ENCODE results near the gene PCDHA1.
"Not testable (repeated sequence)": the region's sequence is repeated elsewhere in the genome, so short reads cannot be mapped to it uniquely, and the experiment has no call there.

Gene PCDHA1

DNA sequence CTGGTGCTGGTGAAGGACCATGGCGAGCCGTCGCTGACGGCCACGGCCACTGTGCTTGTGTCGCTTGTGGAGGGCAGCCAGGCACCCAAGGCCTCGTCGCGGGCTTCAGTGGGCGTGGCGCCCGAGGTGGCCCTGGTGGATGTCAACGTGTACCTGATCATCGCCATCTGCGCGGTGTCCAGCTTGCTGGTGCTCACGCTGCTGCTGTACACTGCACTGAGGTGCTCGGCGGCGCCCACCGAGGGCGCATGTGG is 72.0 kb downstream of the PCDHA1 start:
- H3K27ac Mint-ChIP-seq: no peak overlapping the region
- no peak overlapping the region for H3K4me3 Mint-ChIP-seq
- no peaks in the 10 kb centered on the region for H3K4me1 Mint-ChIP-seq (ENCODE audit: low read depth)
- peaks cover 53% of the 10 kb centered on the region for H3K9me3 Mint-ChIP-seq
- H3K27me3 Mint-ChIP-seq (ENCODE audit: low read depth): no peaks in the 10 kb centered on the region
- peaks cover 2% of the 10 kb centered on the region for H3K36me3 Mint-ChIP-seq (ENCODE audit: low read depth)

DNA sequence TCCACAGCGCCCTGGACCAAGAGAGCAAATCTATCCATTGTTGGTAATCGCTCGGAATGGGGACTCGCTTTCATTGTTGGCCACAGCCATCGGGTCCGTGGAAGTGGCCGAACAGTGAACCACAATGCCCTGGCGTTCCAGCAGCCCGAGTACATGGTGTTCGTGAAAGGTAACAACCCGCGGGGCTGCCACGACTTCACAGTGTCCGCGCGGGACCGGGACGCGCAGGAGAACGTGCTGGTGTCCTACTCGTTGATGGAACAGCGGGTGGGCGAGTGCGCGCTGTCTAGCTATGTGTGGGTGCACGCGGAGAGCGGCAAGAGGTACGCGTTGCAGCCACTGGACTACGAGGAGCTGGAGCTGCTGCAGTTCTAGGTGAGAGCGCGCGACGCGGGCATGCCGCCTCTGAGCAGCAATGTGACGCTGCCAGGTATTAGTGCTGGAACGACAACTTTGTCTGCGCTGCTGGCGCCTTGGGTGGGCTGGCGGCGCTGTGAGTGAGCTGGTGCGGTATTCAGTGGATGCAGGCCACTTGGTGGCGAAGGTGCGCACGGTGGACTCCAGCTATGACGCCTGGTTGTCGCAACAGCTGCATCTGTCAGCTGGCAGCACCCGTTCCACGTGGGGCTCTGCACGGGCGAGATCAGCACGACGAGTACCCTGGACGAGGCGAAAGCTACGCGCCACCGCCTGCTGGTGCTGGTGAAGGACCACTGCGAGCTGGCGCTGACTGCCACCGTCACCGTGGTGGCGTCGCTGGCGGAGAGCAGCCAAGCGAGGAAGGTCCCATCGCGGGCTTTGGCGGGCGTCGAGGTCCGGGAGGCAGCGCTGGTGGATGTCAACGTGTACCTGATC is 76.7 kb downstream of the PCDHA1 start:
- peaks cover 29% of the 10 kb centered on the region for H3K9me3 Mint-ChIP-seq
- no peaks in the 10 kb centered on the region for H3K27me3 Mint-ChIP-seq (ENCODE audit: low read depth)
- H3K27ac Mint-ChIP-seq: no peak overlapping the region
- no peaks in the 10 kb centered on the region for H3K4me1 Mint-ChIP-seq (ENCODE audit: low read depth)
- H3K36me3 Mint-ChIP-seq (ENCODE audit: low read depth): no peaks in the 10 kb centered on the region
- no peak overlapping the region for H3K4me3 Mint-ChIP-seq

DNA sequence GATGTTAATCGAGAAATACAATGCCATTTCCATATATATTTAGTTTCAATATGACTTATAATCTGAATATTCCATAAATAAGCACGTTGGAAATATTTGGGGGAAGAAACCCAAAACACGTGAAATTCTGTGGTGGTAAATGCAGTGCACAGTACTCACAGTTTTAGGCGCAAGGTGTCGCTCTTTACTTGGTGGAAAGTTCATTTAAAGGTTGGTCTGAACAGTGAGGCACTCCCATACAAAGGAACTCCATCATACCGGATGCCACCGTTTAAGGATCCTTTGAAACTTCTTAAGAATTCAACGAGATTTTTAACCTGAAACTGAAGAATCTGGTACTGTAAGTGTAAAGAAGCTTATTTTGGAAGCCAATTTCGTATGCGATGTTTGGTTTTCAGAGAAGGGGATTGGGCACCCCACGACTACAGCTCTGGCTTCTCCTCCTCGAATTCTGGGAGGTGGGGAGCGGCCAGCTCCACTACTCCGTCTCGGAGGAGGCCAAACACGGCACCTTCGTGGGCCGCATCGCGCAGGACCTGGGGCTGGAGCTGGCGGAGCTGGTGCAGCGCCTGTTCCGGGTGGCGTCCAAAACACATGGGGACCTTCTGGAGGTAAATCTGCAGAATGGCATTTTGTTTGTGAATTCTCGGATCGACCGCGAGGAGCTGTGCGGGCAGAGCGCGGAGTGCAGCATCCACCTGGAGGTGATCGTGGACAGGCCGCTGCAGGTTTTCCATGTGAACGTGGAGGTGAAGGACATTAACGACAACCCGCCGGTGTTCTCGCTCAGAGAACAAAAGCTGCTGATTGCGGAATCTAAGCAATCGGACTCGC is 83.0 kb downstream of the PCDHA1 start, which contains the start of gene PCDHA11:
TSS of gene PCDHA11 (plus strand) at position 237 of the 834 bp plus-strand sequence. CDS start at position 384, 147 bp downstream.
- peaks cover 21% of the 10 kb centered on the region for H3K9me3 Mint-ChIP-seq
- H3K27me3 Mint-ChIP-seq (ENCODE audit: low read depth): no peaks in the 10 kb centered on the region
- no peak within 1 kb of the TSS for H3K27ac Mint-ChIP-seq
- no peak within 1 kb of the TSS for H3K4me3 Mint-ChIP-seq
- no peaks in the 10 kb centered on the region for H3K4me1 Mint-ChIP-seq (ENCODE audit: low read depth)
- no peaks in the 10 kb centered on the region for H3K36me3 Mint-ChIP-seq (ENCODE audit: low read depth)

DNA sequence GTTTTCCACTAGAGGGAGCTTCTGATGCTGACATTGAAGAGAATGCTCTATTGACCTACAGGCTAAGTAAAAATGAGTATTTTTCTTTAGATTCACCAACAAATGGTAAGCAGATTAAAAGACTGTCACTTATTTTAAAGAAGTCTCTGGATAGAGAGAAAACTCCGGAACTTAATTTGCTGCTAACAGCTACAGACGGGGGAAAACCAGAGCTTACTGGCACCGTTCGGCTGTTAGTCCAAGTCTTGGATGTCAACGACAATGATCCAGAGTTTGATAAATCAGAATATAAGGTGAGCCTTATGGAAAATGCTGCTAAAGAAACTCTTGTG is 83.6 kb downstream of the PCDHA1 start:
- no peak overlapping the region for H3K4me3 Mint-ChIP-seq
- H3K9me3 Mint-ChIP-seq: peaks cover 22% of the 10 kb centered on the region
- H3K4me1 Mint-ChIP-seq (ENCODE audit: low read depth): no peaks in the 10 kb centered on the region
- H3K36me3 Mint-ChIP-seq (ENCODE audit: low read depth): peaks cover 1% of the 10 kb centered on the region
- H3K27ac Mint-ChIP-seq: no peak overlapping the region
- H3K27me3 Mint-ChIP-seq (ENCODE audit: low read depth): no peaks in the 10 kb centered on the region

DNA sequence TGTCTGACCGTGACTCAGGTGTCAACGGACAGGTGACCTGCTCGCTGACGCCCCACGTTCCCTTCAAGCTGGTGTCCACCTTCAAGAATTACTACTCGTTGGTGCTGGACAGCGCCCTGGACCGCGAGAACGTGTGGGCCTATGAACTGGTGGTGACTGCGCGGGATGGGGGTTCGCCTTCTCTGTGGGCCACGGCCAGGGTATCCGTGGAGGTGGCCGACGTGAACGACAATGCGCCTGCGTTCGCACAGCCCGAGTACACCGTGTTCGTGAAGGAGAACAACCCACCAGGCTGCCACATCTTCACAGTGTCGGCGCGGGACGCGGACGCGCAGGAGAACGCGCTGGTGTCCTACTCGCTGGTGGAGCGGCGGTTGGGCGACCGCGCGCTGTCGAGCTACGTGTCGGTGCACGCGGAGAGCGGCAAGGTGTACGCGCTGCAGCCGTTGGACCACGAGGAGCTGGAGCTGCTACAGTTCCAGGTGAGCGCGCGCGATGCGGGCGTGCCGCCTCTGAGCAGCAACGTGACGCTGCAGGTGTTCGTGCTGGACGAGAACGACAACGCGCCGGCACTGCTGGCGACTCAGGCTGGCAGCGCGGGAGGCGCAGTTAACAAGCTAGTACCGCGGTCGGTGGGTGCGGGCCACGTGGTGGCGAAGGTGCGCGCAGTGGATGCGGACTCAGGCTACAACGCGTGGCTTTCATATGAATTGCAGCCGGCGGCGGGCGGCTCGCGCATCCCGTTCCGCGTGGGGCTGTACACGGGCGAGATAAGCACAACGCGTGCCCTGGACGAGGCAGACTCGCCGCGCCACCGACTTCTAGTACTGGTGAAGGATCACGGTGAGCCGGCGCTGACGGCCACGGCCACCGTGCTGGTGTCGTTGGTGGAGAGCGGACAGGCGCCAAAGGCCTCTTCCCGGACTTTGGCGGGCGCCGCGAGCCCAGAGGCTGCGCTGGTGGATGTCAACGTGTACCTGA is 84.6 kb downstream of the PCDHA1 start:
- H3K9me3 Mint-ChIP-seq: peaks cover 22% of the 10 kb centered on the region
- H3K36me3 Mint-ChIP-seq (ENCODE audit: low read depth): peaks cover 1% of the 10 kb centered on the region
- H3K4me3 Mint-ChIP-seq: no peak overlapping the region
- H3K27ac Mint-ChIP-seq: no peak overlapping the region
- H3K27me3 Mint-ChIP-seq (ENCODE audit: low read depth): no peaks in the 10 kb centered on the region
- H3K4me1 Mint-ChIP-seq (ENCODE audit: low read depth): no peaks in the 10 kb centered on the region

DNA sequence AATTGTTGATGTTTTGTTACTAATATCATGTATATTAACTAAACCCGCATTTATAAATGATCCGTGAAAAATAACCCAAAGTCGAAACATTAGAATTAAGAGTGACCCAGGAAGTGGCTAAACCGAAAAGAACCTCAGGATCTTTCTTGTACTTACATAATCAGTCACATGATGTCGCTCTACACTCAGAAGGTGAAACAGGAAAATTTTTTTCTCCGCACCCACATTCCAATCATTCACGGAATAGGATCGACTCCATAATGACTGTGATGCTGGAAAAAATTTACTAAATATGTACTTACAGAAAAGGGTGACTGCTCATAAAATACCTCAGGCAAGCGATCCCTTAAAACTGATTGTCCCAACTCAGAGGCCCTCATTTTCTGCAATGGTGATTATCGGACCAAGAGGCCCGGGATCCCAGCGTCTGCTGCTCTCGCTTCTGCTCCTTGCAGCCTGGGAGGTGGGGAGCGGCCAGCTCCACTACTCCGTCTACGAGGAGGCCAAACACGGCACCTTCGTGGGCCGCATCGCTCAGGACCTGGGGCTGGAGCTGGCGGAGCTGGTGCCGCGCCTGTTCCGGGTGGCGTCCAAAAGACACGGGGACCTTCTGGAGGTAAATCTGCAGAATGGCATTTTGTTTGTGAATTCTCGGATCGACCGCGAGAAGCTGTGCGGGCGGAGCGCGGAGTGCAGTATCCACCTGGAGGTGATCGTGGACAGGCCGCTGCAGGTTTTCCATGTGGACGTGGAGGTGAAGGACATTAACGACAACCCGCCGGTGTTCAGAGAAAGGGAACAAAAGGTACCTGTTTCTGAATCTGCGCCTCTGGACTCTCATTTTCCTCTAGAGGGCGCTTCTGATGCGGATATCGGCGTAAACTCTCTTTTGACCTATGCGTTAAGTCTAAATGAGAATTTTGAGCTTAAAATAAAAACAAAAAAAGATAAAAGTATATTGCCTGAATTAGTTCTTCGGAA is 89.4 kb downstream of the PCDHA1 start, which contains the start of gene PCDHA12:
TSS of gene PCDHA12 (plus strand) at position 224 of the 981 bp plus-strand sequence. CDS start at position 389, 165 bp downstream.
- no peak within 1 kb of the TSS for H3K27ac Mint-ChIP-seq
- peaks cover 1% of the 10 kb centered on the region for H3K36me3 Mint-ChIP-seq (ENCODE audit: low read depth)
- no peaks in the 10 kb centered on the region for H3K27me3 Mint-ChIP-seq (ENCODE audit: low read depth)
- H3K4me3 Mint-ChIP-seq: no peak within 1 kb of the TSS
- H3K4me1 Mint-ChIP-seq (ENCODE audit: low read depth): no peaks in the 10 kb centered on the region
- H3K9me3 Mint-ChIP-seq: peaks cover 22% of the 10 kb centered on the region

DNA sequence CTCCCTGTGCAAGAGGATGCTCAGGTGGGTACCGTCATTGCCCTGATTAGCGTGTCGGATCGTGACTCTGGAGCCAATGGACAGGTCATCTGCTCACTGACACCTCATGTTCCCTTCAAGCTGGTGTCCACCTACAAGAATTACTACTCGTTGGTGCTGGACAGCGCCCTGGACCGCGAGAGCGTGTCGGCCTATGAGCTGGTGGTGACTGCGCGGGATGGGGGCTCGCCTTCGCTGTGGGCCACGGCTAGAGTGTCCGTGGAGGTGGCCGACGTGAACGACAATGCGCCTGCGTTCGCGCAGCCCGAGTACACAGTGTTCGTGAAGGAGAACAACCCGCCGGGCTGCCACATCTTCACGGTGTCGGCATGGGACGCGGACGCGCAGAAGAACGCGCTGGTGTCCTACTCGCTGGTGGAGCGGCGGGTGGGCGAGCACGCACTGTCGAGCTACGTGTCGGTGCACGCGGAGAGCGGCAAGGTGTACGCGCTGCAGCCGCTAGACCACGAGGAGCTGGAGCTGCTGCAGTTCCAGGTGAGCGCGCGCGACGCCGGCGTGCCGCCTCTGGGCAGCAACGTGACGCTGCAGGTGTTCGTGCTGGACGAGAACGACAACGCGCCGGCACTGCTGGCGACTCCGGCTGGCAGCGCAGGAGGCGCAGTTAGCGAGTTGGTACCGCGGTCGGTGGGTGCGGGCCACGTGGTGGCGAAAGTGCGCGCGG is 90.8 kb downstream of the PCDHA1 start:
- H3K9me3 Mint-ChIP-seq: peaks cover 33% of the 10 kb centered on the region

DNA sequence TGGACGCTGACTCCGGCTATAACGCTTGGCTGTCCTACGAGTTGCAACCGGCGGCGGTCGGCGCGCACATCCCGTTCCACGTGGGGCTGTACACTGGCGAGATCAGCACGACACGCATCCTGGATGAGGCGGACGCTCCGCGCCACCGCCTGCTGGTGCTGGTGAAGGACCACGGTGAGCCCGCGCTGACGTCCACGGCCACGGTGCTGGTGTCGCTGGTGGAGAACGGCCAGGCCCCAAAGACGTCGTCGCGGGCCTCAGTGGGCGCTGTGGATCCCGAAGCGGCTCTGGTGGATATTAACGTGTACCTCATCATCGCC is 91.3 kb downstream of the PCDHA1 start:
- no peak overlapping the region for H3K4me3 Mint-ChIP-seq
- peaks cover 1% of the 10 kb centered on the region for H3K36me3 Mint-ChIP-seq (ENCODE audit: low read depth)
- H3K9me3 Mint-ChIP-seq: peaks cover 30% of the 10 kb centered on the region
- H3K27me3 Mint-ChIP-seq (ENCODE audit: low read depth): no peaks in the 10 kb centered on the region
- no peaks in the 10 kb centered on the region for H3K4me1 Mint-ChIP-seq (ENCODE audit: low read depth)
- no peak overlapping the region for H3K27ac Mint-ChIP-seq

More for the DNA sequence above, 90.8 kb downstream of the PCDHA1 start:
- not testable (repeated sequence) for H3K27ac Mint-ChIP-seq; H3K4me3 Mint-ChIP-seq; H3K36me3 Mint-ChIP-seq (ENCODE audit: low read depth); H3K27me3 Mint-ChIP-seq (ENCODE audit: low read depth); H3K4me1 Mint-ChIP-seq (ENCODE audit: low read depth)

DNA sequence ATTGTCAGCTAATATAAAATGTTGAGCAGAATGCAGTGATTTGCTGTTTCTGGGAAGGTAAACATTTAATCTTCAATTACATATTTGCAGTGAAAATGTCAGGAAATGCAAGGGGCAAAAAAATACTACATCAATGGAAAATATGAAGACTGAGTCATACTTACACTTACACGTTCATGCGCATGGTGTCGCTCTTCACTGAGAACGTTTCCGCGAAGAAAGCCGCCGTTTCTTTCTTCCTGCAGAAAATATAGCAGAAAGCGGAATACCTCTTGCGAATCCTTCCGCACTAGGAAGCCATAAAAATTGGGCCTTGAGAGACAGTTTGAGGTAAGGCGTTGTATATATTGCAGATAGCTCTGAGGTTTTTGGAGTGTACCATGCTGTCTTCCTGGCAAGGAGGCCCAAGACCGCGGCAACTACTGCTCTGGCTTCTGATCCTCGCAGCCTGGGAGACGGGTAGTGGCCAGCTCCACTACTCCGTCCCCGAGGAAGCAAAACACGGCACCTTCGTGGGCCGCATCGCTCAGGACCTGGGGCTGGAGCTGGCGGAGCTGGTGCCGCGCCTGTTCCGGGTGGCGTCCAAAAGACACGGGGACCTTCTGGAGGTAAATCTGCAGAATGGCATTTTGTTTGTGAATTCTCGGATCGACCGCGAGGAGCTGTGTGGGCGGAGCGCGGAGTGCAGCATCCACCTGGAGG is 96.1 kb downstream of the PCDHA1 start, which contains the start of gene PCDHA13:
TSS of gene PCDHA13 (plus strand) at position 236 of the 702 bp plus-strand sequence. CDS start at position 381, 145 bp downstream.
- Mint-ChIP-seq H3K9me3 (peaks cover 22% of the 10 kb centered on the region), H3K4me1 (ENCODE audit: low read depth) (no peaks in the 10 kb centered on the region), H3K36me3 (ENCODE audit: low read depth) (peaks cover 1% of the 10 kb centered on the region), H3K4me3 (no peak within 1 kb of the TSS), H3K27ac (peak within 1 kb of the TSS; percentile 42), H3K27me3 (ENCODE audit: low read depth) (no peaks in the 10 kb centered on the region)

DNA sequence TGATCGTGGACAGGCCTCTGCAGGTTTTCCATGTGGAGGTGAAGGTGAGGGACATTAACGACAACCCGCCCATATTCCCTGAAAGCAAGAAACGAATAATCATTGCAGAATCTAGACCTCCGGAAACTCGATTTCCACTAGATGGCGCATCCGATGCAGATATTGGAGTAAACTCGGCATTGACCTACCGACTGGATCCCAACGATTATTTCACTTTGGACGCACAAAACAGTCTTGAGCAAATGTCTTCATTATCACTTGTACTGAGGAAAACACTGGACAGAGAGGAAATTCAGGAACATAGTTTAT is 96.6 kb downstream of the PCDHA1 start:
- H3K36me3 Mint-ChIP-seq (ENCODE audit: low read depth): peaks cover 1% of the 10 kb centered on the region
- H3K9me3 Mint-ChIP-seq: peaks cover 25% of the 10 kb centered on the region
- no peaks in the 10 kb centered on the region for H3K4me1 Mint-ChIP-seq (ENCODE audit: low read depth)
- no peak overlapping the region for H3K4me3 Mint-ChIP-seq
- H3K27me3 Mint-ChIP-seq (ENCODE audit: low read depth): no peaks in the 10 kb centered on the region
- peak overlapping the region; percentile 42 for H3K27ac Mint-ChIP-seq

DNA sequence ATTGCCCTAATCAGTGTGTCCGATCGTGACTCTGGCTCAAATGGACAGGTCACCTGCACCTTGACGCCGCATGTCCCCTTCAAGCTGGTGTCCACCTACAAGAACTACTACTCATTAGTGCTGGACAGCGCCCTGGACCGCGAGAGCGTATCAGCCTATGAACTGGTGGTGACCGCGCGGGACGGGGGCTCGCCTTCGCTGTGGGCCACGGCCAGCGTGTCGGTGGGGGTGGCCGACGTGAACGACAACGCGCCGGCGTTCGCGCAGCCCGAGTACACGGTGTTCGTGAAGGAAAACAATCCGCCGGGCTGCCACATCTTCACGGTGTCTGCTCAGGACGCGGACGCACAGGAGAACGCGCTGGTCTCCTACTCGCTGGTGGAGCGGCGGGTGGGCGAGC is 97.4 kb downstream of the PCDHA1 start:
- H3K27ac Mint-ChIP-seq: no peak overlapping the region
- peaks cover 25% of the 10 kb centered on the region for H3K9me3 Mint-ChIP-seq
- no peaks in the 10 kb centered on the region for H3K4me1 Mint-ChIP-seq (ENCODE audit: low read depth)
- peaks cover 1% of the 10 kb centered on the region for H3K36me3 Mint-ChIP-seq (ENCODE audit: low read depth)
- no peaks in the 10 kb centered on the region for H3K27me3 Mint-ChIP-seq (ENCODE audit: low read depth)
- H3K4me3 Mint-ChIP-seq: no peak overlapping the region

DNA sequence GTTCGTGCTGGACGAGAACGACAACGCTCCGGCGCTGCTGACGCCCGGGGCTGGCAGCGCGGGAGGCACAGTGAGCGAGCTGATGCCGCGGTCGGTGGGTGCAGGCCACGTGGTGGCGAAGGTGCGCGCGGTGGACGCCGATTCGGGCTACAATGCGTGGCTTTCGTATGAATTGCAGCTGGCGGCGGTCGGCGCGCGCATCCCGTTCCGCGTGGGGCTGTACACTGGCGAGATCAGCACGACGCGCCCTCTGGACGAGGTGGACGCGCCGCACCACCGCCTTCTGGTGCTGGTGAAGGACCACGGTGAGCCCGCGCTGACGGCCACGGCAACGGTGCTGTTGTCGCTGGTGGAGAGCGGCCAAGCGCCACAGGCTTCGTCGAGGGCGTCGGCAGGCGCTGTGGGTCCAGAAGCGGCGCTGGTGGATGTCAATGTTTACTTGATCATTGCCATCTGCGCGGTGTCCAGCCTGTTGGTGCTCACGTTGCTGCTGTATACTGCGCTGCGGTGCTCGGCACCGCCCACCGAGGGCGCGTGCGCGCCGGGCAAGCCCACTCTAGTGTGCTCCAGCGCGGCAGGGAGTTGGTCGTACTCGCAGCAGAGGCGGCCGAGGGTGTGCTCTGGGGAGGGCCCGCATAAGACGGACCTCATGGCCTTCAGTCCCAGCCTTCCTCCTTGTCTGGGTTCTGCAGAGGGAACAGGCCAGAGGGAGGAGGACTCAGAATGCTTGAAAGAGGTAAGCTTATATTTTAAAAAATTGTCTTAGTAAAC is 98.2 kb downstream of the PCDHA1 start:
- Mint-ChIP-seq H3K27ac (no peak overlapping the region), H3K9me3 (peaks cover 25% of the 10 kb centered on the region), H3K4me3 (no peak overlapping the region), H3K27me3 (ENCODE audit: low read depth) (no peaks in the 10 kb centered on the region), H3K36me3 (ENCODE audit: low read depth) (peaks cover 1% of the 10 kb centered on the region), H3K4me1 (ENCODE audit: low read depth) (no peaks in the 10 kb centered on the region)

Measured in T-helper 1 cell treated with Interleukin-12 subunit alpha and Interleukin-12 subunit beta and Interleukin-4 antibody, amounts not matched to agents 30 μg/mL and 1 μg/mL, for 36 hours (primary cell).